Spleen (tissue), 11 donors: Measurements from ENCODE around the gene PHEX. TPM values are rescaled to one million over a fixed set of nuclear protein-coding genes. Genes with fewer than 3 reads are reported as not detected.

ENCODE experiments used
- DNase-seq: peaks from one replicate; pipeline ENCODE4 v3.0.0-alpha.2; 2020
- H3K27ac ChIP-seq, 8 donors: fragments of 200-600 bp; sonication (generic) in 7 of 8; 1 replicate in 4 of 8; 2 replicates in 4 of 8; pipeline versions ENCODE4 v1.5.0 to v1.8.0; 2016 to 2021; ENCODE audit warnings: inconsistent platforms in 4 of 8, mild to moderate bottlenecking in 4 of 8, moderate library complexity in 1 of 8
- H3K27me3 ChIP-seq, 7 donors: fragments of 200-600 bp; sonication (generic) in 6 of 7; replicated peaks in 1 of 7; 1 replicate in 4 of 7; 2 replicates in 3 of 7; pipeline versions ENCODE4 v1.5.0 to v1.8.0; 2016 to 2021; ENCODE audit warnings: inconsistent platforms in 3 of 7, mild to moderate bottlenecking in 1 of 7
- H3K36me3 ChIP-seq, 6 donors: fragments of 200-600 bp; sonication (generic) in 5 of 6; 1 replicate in 4 of 6; 2 replicates in 2 of 6; pipeline versions ENCODE4 v1.5.0 to v1.8.0; 2016 to 2021; ENCODE audit warnings: inconsistent platforms in 2 of 6
- H3K4me1 ChIP-seq, 6 donors: fragments of 200-600 bp; sonication (generic) in 5 of 6; 1 replicate in 3 of 6; 2 replicates in 3 of 6; pipeline versions ENCODE4 v1.5.0 to v1.8.0; 2016 to 2021; ENCODE audit warnings: inconsistent platforms in 3 of 6
- H3K4me3 ChIP-seq, 8 donors: fragments of 200-600 bp; sonication (generic) in 7 of 8; 1 replicate in 4 of 8; 2 replicates in 4 of 8; pipeline versions ENCODE4 v1.5.0 to v1.8.0; 2016 to 2021; ENCODE audit warnings: inconsistent platforms in 4 of 8, mild to moderate bottlenecking in 4 of 8, moderate library complexity in 2 of 8
- H3K9me3 ChIP-seq, 8 donors: fragments of 200-600 bp; sonication (generic) in 7 of 8; 1 replicate in 4 of 8; 2 replicates in 4 of 8; pipeline versions ENCODE4 v1.5.0 to v1.8.0; 2016 to 2021; ENCODE audit warnings: inconsistent platforms in 4 of 8
- CTCF ChIP-seq, 11 experiments: fragments of 200-600 bp in 7 of 11; fragments of 450-650 bp in 4 of 11; sonication (generic) in 4 of 11; IDR thresholded peaks in 8 of 11; conservative IDR thresholded peaks in 3 of 11; 1 replicate in 7 of 11; 2 replicates in 4 of 11; pipeline versions ENCODE4 v1.4.0 to v1.8.0; 2016 to 2021; ENCODE audit warnings: antibody characterized with exemption in 11 of 11, inconsistent platforms in 4 of 11, mild to moderate bottlenecking in 1 of 11
- POLR2A ChIP-seq, 3 donors: fragments of 450-650 bp; IDR thresholded peaks; one replicate each; pipeline ENCODE4 v1.5.1; 2017; ENCODE audit warnings: antibody characterized with exemption in 3 of 3, mild to moderate bottlenecking in 1 of 3
- POLR2AphosphoS5 ChIP-seq, 3 donors: sonication (generic); formaldehyde crosslinking; IDR thresholded peaks; one replicate each; pipeline ENCODE4 v1.5.1; 2017; ENCODE audit warnings: antibody characterized with exemption in 3 of 3
- WGBS, 5 donors: extraction: QIAGEN DNeasy Blood & Tissue Kit in 3 of 5; methylation state at CpG; one replicate each; pipeline versions ENCODE4 v1.1.5 to v1.1.7; 2013 to 2018; 5-methylcytosine and 5-hydroxymethylcytosine counted together
- intact Hi-C: fragments of 100-400 bp; cut with DNase I; formaldehyde crosslinking; loops from one replicate; pipeline ENCODE4 v1.15.0; 2023; ENCODE audit warnings: low total_unique reads
- polyA plus RNA-seq, 3 donors: library from polyadenylated mRNA; stranded (reverse); fragments of 200-250 nt; gene quantifications; one replicate each; pipeline ENCODE4 v1.2.1, GENCODE V29; 2013
- total RNA-seq, 7 donors: library from RNA; depleted of rRNA in 3 of 7; stranded (reverse); fragments of >200 nt in 3 of 7; fragmentation: NEBNext Ultra II Directional in 4 of 7; extraction: Animal tissue kit (Norgen Biotek cat#: 25700) in 4 of 7; gene quantifications; one replicate each; pipeline versions ENCODE4 v1.1.0 to v1.2.1, GENCODE V29; 2016 to 2021
- donor health status: healthy with polysubstance abuse.
- donor health status: DM: no; HTN: no; CAD: no; lungs with moderate emphysema.
- donor health status: DM: no; HTN: no; CAD: no.
- donor health status: Bipolar disorder and iron deficiency.
- donor health status: healthy.
- donor health status: DM: no; HTN: no; CAD: no.
- donor health status: DM: yes; HTN: yes; CAD: no.

PHEX gene
- total and polyA plus RNA-seq, 10 donors = 0.13 to 1.5 (median 0.54) TPM

DNA sequence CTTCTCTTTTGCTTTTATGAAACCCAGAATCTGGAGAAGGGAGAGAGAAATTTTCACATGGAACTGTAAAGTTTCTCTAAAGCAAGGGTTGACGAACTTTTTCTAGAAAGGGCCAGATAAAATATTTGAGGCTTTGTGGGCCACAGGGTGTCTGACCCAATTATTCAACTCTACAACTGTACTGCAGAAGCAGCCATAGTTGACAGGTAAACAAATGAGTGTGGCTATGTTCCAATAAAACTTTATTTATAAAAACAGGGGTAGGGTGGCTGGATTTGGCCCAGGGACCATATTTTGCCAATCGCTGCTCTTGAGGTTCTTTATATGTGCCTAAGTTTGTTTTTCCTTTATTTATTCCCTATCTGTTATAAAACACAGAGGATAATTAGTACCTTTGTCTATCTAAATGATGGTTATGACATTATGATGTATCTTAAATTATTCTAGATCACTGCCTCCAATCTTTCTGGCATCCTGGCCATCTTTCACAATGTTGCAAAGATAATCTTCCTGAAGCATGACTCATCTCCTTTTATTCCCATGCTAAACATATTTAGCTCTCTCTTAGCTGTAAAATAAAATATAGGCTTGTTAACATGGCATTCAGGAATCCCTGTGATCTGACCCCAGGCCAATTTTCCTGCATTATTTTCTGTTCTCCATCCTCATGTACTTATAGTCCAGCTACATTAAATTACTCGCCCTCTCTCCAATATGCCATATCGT is 133.8 kb downstream of the PHEX start:
- no peak for DNase-seq
- peaks cover 0 to 11% (median 0%) of the 10 kb centered on the region in 7 donors for H3K27me3 ChIP-seq
- no peak for TF ChIP-seq POLR2AphosphoS5 (IDR thresholded peaks at IDR 0.05)
- TF ChIP-seq CTCF (IDR thresholded peaks at IDR 0.05 in 8 of 11, conservative IDR thresholded peaks at IDR 0.05 in 3 of 11) = no peak
- no peak for TF ChIP-seq POLR2A (IDR thresholded peaks at IDR 0.05)
- H3K27ac ChIP-seq = no peak overlapping the region
- H3K36me3 ChIP-seq = no peaks in the 10 kb centered on the region
- no peaks in the 10 kb centered on the region for H3K4me1 ChIP-seq
- WGBS, 5 donors = 75 to 96% (median 94%) methylated on average over 4 of the region's 4 CpGs
- no peak overlapping the region for H3K4me3 ChIP-seq
- intact Hi-C loops = no loop called here
- H3K9me3 ChIP-seq = no peaks in the 10 kb centered on the region

DNA sequence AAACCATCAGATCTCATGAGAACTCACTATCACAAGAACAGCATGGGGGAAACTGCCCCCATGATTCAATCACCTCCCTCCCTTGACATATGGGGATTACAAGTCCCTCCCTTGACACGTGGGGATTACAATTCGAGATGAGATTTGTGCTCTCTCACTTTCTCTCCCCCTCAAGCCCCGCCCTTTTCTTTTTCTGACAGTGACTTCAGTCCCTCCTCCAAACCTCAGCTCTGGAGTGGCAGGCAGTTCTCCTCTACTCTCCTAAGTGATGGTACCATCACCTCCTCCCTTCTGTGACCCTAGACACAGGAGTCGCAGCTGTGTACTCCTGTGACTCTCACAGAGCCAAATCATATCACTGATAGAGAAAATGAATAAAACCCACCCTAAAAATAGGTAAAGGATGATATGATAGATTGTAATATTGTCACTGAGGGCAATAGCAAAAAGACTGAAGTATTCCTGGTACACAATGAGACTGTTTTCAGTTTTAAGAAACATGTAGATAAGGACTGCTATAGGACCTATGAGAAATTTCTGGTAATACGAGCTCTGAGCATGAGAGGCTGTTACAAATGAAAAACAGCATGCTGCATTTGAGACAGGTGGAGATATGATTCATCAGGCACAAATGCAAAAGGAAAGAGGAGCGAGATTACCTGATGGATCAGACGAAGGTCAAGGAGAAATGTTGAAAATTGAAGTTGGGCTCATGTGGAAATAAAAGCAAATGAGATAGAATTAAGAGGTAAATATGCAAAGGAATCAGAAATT is 139.3 kb downstream of the PHEX start:
- no peaks in the 10 kb centered on the region for H3K9me3 ChIP-seq
- H3K27me3 ChIP-seq = peaks cover 0 to 11% (median 0%) of the 10 kb centered on the region in 7 donors
- no peak overlapping the region for H3K27ac ChIP-seq
- no peak for TF ChIP-seq POLR2A (IDR thresholded peaks at IDR 0.05)
- no peak for TF ChIP-seq CTCF (IDR thresholded peaks at IDR 0.05 in 8 of 11, conservative IDR thresholded peaks at IDR 0.05 in 3 of 11)
- H3K36me3 ChIP-seq = no peaks in the 10 kb centered on the region
- intact Hi-C loops = no loop called here
- WGBS, 5 donors = 57 to 89% (median 69%) methylated on average over 7 of the region's 7 CpGs
- no peak for DNase-seq
- no peak overlapping the region for H3K4me3 ChIP-seq
- no peaks in the 10 kb centered on the region for H3K4me1 ChIP-seq

DNA sequence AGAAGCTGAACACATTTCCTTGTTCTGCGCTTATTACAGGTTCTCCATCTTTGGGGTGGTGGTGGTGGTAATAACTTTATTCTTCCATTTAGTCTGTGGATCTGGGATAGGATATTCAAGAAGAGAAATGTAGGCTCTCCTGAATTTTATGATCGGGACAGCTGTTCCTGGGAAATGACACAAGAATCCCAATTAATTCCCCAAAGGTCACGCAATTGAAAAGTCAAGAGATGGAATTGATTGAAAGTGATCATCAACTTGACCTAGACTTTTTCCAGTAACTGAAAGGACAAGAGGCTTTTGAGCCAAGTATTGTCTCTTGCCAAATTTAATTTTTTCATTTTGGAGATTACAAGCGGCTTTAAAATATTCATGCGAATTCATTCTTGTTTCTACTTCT is 141.8 kb downstream of the PHEX start:
- intact Hi-C loops = no loop called here
- H3K4me1 ChIP-seq = no peaks in the 10 kb centered on the region
- no peaks in the 10 kb centered on the region for H3K9me3 ChIP-seq
- 84 to 93% (median 89%) methylated on average over 5 of the region's 5 CpGs for WGBS, 5 donors
- no peak for DNase-seq
- H3K27ac ChIP-seq = no peak overlapping the region
- no peak for TF ChIP-seq POLR2AphosphoS5 (IDR thresholded peaks at IDR 0.05)
- no peak for TF ChIP-seq CTCF (IDR thresholded peaks at IDR 0.05 in 8 of 11, conservative IDR thresholded peaks at IDR 0.05 in 3 of 11)
- no peak for TF ChIP-seq POLR2A (IDR thresholded peaks at IDR 0.05)
- no peak overlapping the region for H3K4me3 ChIP-seq
- H3K36me3 ChIP-seq = no peaks in the 10 kb centered on the region
- H3K27me3 ChIP-seq = peaks cover 0 to 11% (median 0%) of the 10 kb centered on the region in 7 donors

GRCh38 chrX:22177950-22178515 is 145.9 kb downstream of the PHEX start:
- 63 to 78% (median 75%) methylated on average over 7 of the region's 7 CpGs for WGBS, 5 donors
- Histone ChIP-seq H3K36me3 (no peaks in the 10 kb centered on the region), H3K9me3 (peaks cover 0 to 21% (median 0%) of the 10 kb centered on the region in 8 donors), H3K27me3 (no peaks in the 10 kb centered on the region), H3K4me1 (no peaks in the 10 kb centered on the region), H3K27ac (no peak overlapping the region), H3K4me3 (no peak overlapping the region)
- TF ChIP-seq POLR2AphosphoS5 (IDR thresholded peaks at IDR 0.05) = no peak
- TF ChIP-seq POLR2A (IDR thresholded peaks at IDR 0.05) = no peak
- no peak for TF ChIP-seq CTCF (IDR thresholded peaks at IDR 0.05 in 8 of 11, conservative IDR thresholded peaks at IDR 0.05 in 3 of 11)
- intact Hi-C loops = no loop called here
- no peak for DNase-seq
